Astrocyte of the hippocampus (primary cell): Measurements from ENCODE around the gene APOL3.
"Not testable (repeated sequence)": the region's sequence is repeated elsewhere in the genome, so short reads cannot be mapped to it uniquely, and the experiment has no call there.

Source experiments
- DNase-seq: peaks from one replicate; pipeline ENCODE4 v3.0.0; 2011; ENCODE audit warnings: low read depth, low spot score

The APOL3 gene

DNA sequence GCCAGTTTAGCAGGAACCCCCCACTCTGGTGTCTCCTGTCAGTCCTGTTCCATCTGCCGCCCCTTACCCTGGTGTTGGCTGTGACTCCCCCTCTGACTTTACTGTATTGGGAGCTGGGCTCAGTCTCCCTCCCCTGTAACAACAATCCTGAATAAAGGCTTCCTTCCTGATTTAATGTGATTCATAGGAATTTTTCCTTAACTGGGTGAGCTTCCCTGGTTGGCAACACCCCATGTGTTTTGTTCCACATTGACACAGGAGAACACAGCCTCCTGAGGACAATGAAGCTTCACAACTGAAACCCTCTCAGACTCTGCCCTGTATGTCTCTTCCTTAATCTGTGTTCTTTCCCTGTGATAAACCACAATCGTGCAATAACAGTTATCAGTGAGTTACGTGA is 32.6 kb upstream of the APOL3 start:
- DNase-seq, result no peak

DNA sequence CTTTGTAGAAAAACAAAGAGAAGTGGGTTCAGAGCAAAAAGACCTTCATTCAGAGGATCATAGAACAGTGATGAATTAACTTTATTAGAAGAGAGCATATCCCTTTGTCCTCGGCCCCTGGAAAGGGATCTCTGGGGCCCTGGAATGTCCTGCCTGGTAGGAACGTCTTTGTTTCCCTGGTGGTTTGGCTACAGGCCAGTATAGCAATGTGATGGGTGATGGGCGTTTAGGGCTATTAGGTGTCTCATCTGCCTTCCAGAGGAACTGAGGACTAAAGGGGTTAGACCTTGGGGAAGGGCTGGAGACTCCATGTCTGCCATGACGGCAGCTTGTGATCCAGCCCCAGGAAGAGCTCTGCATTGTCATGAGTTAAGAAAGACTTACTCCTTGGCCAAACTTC is 32.0 kb upstream of the APOL3 start:
- DNase-seq, result peak; percentile 35

DNA sequence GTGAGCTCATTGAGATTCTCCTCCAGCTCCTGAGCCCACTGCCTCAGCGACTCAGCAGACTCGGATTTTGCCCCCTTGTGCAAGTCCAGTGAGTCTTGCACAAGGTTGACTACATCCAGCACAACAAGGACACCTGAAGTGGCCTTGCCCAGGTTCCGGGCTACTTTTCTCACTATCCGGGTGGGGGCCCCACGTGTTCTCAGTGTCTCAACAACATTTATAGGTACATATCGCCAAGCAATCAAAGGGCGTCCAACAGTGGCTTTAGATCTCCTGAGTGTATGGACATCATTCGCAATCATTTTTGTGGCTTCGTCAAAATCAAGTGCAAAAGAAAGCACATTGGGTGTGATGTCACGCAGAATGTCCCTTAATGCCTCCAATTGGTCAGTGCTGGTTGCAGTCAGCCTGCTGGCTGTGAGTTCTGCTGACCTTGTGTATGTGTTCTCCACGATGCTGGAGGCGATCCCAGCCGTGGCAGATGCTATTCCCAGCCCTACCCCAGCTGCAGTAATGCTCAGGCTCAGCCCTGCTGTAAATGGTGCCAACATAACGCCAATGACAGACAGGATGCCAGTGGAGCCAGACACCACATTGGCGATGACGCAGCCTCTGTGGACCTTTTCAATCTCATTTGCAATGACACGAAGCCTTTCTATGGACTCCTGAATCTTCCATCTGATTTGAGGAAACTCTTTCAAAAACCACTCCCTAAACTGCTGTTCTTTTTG is 30.7 kb upstream of the APOL3 start:
- DNase-seq, result peak; percentile 52

DNA sequence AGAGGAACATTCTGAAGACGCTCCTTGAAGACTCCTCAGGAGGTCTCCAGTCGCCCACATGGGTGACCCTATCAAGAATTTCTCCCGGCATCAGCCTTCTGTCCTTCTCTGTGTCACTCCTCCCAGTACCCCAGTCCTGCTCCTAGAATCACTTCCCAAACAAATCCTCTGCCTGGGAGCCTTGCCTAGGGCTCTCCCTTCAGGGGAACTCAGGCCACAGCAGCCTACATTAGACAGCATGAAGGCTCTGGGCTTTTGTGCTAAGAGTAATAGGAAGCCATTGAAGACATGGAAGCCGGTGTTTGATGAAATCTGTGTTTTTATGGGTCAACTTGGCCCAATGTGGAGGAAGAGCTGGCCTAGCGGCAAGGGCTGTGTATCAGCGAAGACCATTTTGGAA is 27.3 kb upstream of the APOL3 start:
- not testable (repeated sequence) for DNase-seq

DNA sequence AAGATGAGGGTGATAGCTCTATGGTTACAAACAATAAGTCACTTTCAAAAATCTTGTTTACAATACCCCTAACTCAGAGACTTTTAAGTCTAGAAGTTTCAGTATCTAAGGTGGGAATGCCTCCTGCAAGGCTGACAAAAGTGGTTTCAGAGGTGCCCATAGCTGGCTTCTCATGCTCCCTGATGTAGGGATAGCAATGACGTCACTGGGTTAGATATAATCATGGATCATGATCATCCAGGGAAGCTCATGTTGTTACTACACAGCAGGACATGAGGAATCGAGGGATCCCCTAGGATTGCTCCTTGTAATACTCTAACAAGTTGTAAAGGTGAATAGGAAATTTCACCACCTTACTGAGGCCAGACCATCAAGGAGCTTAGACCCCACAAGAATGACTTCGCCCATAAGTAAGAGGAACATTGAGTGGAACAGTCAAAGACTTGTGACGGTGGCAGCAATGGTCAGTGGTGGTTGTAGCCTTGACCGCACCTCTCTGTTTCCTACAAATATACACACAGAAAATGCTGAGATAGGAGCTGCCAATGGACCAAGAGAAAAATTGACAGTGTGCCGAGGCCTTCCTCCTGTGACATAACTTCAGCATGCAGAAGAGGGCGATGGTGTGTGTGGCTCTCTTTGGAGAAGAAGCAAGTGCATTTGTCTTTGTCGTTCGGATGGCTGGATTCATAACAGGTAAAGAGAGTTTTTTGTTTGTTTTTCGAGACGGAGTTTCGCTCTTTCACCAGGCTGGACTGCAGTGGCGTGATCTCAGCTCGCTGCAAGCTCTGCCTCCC is 25.5 kb upstream of the APOL3 start:
- no peak for DNase-seq

DNA sequence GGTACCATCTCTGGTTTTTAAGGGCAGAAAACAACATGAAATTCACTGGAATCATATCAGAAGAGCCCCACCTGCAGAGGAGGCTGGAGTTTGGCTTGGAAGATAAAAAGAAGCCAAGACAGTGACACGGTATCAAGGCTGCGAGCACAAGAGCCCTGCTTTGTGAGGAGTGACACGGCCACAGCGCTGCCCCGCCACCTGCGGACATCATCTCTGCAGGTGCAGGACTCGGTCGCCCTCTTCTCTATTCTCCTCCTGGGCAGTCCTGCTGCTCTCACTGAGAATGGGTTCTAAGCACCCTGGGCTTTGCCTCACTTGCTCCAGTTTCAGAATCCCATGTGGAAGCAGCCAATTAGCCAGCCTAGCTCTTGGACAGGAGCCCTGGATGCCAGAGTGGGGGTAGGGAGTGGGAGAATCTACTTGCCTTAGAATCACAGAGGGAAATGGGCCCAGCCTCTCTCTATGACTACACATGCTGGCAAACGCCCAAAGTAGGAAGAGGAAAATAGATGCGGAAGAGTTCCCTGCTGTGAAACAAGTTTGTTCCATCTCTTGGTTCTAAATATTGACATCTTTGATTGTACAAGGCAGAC is 24.0 kb upstream of the APOL3 start:
- peak; percentile 46 for DNase-seq

DNA sequence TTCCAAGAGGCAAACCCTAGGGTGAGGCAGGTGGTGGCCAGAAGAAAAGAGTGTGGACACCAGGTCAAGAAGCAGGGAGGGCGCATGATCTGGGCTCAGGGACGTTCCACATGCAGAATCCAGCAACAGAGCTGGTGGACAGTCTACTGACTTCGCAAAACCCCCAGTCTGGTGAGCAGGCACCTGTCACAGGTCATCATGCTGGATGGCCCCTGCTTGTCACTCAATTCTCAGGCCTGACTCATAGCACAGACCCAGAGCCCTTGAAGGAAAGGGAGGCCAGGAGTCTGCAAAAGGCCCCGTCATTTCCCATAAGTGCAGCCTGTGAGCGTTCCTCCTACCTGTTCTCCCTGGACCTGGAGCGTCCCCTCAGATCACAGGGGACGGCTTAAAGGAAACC is 22.9 kb upstream of the APOL3 start:
- no peak for DNase-seq

DNA sequence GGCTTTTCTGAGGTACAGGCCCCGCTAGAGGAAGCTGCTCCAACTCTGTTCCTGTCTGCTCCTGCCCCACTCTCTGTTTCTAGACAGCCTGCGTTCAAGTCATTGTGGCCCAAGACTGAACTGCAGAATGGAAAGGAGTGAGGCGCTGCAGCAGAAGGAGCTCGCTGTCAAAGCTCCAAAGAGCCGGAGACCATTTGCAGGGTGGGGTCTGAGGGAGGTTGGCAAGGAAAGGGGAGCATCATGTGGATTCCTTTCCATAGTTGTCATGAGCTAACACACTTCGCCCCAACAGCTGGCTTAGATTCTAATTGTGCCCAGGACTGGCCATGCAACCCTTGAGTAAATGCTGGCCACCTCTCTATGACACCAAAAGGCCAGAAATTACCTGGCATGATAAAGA is 22.3 kb upstream of the APOL3 start:
- DNase-seq, result no peak

DNA sequence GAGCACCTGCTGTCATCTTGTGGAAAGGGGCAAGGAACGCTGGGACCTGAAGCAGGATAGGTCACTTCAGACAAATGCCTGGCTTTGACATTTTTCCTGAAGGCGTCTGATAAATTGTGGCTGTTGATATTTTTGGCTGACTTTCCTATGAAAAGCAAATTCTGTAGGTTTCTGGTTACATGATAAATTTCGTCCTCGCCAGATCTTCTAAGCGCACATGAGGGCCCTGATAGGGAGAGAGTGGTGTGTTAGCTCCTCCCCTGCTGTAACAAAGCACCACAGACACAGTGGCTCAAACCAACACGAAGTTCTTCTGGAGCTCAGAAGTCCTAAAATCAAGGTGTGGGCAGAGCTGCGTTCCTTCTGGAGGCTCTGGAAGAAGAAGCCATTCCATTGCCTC is 21.5 kb upstream of the APOL3 start:
- no peak for DNase-seq

DNA sequence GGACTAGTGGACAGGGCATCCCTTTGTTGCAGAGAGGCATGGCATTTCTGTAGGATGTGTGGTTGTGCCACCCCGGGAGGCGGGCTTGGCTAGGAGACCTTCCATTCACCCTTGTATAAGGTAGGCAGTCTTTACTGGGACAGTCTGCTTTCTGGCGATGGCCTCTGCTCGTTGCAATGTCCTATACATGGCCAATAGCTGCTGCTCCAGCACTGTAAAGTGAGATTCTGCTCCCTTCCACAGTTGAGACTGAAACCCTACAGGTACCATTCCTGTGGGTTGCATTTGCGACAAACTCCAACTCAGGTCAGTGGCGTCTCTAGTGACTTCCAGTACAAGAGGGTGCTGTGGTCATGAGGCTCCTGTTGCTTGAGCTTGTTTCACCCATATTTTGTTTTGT is 20.4 kb upstream of the APOL3 start:
- DNase-seq, result no peak

DNA sequence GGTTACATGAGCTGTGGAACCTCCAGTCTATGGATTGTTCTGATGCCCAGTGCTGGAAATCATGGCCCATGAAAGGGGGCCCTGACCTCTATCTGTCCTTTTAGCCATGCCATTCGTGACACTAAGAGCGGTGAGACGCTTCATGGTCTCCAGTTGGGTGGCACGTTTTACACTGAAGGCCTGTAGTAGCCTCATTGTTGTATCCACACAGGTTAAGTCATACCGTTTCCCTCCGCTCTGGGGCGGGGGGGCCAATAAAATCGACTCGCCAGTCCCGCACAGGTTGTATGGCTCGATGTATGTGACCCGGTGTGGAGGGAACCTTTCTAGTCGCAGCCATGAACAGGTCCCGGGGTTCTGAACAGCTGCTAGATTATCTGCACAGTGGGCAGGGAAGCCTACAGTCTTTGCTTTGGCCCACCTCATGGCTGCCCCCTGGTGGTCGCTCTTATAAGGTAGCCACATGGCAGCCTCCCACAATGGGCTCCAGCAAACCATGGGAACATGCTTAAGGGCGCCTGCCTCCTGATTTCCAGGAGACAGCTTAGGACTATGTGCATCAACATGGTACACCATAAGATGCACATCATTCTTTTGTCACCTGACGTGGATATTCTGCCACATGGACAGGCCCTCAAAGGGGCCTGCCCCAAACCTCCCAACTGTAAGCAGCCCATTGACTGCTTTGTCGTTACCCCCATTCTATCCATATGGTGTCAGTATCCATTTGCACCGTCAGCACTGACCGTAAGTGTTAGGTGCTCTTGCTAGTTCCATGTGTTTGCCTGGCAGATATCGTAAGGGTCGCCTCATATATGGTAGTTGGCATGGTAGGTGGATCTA is 19.7 kb upstream of the APOL3 start:
- peak; percentile 70 for DNase-seq

DNA sequence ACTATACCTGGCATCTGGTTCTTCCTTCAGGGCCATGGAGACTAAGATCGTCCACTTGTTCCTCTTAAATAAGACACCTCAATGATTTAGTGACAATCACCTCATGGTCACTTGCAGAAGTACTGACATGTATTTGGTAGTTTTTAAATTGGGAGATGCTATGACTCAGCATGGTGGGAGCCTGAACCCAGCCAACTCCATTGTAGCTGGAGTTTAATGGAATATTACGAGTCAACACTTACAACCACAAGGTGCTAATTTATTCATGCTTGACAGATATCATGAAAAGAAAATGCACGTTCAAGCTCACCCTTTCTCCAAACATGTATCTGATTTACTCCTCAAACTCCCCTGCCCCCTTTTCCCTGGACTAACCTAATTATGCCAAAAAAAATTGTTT is 16.6 kb upstream of the APOL3 start:
- peak; percentile 26 for DNase-seq

DNA sequence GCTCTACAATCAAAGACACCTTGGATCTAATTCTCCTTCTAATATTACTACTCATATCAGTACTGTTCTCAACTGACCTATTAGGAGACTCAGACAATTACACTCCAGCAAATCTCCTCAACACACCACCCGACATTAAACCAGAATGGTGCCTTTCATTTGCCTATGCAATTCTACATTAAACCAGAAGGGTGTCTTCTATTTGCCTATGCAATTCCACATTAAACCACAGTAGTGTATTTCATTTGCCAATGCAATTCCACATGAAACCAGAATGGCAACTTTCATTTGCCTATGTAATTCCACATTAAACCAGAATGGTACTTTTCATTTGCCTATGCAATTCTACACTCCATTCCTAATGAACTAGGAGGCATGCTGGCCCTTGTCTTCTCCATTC is 15.3 kb upstream of the APOL3 start:
- no peak for DNase-seq

DNA sequence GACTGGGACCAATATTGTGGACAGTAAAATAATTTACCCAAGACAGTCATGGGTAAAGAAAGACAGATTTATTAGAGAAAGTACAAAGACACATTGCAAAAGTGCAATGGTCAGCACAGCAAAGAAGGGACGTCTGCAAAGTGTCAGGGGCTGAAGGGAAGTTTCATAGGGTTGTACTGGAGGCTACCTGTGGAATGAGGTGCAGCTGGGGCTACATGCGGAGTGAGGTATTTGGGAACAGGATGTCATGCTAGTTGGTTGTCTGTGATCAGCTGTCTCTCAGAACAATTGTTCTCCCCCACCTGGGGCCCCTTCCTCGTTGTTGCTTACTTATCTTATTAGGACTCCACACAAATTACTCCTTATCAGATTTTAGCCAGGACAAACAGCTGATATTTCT is 11.4 kb upstream of the APOL3 start:
- DNase-seq, result no peak

DNA sequence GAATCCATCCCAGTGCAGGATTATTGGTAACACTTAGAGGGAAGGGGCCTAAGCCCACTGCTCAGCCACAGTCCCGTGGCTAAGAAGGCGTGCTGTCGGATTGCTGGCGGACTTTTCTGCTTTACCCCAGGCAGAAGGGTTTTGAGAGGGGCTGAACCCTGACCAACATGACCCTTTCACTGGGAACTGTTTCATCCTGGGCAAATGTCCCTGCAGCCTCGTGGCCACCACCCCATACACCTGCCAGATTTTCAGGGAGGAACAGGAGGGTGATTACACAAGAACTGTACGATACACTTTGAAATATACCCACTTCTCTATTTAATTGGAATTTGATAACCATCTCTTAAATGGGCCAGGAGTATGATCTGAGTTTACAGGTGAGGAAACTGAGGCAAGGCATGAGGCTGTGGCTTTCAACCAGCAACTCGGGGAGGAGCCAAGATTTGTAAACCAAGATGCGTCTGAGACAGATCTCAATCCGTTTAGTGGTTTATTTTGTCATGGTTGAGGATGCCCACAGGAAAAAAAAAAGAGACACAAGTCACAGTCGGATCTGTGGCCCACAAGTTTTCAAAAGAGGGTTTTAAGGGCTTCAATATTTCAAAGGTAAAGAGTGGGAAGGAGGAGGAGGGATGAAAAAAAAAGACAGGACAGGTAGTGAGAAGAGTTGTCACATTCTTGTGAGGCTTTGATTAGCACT is 6.1 kb upstream of the APOL3 start:
- DNase-seq, result no peak

DNA sequence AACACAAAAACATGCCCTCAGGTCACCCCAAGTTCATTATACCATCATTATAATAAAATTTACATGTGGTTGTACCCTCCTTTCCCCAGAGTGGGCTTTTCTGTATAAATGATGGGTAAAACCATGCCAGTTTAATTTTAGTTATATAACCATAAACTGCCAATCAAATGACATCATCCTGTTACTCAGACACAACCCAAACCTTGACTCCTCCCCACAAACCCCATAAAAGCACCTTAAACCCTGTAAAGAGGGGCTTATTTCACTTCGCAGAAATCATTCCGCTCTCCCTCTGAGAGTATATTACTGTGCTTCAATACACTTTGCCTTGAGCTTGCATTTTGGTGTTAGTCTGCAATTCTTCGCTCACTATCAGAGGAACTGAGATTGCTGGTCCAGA is 5.5 kb upstream of the APOL3 start:
- DNase-seq, result no peak

DNA sequence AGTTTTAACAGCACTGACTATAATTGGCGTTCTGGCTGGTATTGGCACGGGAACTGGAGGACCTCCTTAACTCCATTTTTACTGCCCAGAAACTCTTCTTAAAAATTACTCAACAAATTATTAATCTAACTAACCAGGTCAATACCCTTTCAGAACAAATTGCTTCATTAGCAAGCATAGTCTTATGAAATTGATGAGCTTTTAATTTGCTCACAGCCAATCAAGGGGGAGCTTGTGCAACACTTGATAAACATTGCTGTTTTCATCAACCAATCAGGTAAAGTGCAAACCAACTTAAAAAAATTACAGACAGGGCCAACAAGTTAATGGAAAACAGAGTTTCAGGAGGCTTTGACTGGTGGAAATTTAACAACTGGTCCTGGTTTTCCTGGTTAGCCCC is 4.6 kb upstream of the APOL3 start:
- DNase-seq, result no peak

DNA sequence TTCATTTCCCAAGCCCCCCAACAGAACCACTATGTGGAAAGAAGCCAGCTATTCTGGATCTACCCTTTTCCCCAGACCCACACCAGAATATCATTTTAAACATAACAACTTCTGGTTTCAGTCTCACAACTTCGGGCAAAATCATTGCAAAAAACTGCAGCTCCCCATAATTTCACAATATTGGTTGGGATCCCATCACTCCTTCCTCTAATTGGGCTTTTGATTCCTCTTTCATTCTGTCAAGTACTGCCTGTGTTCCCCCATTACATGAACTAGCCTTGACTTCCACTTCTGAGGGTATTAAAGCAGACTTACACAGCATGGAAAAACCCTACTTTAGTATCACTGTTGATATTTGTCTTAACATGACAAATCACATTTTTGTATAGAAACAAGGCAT is 4.1 kb upstream of the APOL3 start:
- DNase-seq, result no peak

DNA sequence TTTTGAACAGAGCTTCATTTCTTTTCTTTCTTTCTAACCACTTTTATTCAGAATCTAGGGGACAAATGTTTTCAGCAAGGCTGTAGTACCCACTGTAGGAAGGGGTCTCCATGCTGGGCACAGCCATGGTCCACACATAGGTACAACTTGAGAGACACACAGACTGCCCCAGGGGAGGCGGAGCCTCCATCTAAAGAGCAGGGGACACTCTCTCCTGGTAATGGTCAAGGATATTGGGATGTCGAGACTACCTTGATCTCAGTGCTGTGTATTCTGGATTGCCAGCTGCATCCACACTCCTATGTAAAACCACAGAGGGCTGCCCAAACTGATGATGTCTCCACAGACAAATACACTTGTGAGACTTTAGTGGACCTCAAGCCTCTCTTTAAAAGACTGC is 2.9 kb upstream of the APOL3 start:
- DNase-seq, result no peak

DNA sequence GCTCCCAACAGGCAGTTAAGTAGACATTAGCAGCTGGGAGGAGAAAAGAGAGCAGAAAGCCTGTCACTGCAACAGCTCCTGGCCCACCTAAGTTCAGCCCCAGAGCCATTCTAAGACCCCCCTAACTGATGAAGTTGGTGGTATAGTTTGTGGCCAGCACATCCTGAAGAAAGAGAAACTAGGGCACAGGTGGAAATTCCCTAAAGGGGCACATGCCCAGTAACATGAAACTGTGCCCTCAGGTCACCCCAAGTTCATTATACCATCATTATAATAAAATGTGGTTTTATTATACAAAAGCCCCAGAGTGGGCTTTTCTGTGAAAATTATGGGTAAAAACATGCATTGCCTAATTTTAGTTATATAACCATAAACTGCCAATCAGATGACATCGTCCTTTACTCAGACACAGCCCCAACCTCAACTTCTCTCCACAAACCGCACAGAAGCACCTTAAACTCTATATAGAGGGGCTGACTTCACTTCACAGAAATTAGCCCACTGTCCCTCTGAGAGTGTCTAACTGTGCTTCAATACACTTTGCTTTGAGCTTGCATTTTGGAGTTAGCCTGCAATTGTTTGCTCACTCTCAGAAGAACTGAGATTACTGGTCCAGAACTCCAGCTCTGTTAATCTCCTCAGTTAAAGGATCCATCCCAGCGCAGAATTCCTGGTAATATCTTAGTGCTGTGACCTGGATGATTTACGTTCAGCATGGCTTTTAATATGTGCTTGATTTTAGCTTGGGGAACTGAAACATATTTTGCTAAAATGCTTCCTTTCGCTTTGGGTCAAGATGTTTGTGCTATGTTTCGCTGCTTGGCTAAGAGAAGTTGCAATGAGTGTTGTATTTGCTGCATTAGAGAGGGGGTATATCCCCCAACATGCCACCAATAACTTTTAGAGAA is 1.8 kb upstream of the APOL3 start:
- DNase-seq, result no peak

DNA sequence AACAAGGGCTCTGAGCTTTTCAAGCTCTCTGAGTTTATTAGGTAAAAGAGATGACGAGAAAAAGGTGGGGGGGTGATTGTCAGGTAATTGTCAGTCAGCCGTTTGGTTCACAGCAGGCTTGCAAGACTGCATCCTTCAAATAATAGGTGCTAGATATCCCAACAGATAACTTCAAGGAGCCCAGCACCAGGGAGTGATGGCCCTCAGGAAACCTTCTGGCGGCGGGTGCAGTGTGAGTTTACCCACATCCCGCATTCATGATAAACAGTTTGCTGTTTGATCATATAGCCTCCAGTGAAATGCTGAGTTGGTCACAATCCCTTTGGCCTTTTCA is 1.2 kb upstream of the APOL3 start:
- DNase-seq, result not testable (repeated sequence)
